ENCODE results near the gene RABGAP1L. TPM values are rescaled to one million over a fixed set of nuclear protein-coding genes. Genes with fewer than 3 reads are reported as not detected.

The RABGAP1L gene
- total RNA-seq, 1 experiment from 2014 or later, result 76.9 TPM

- TF ChIP-seq TEAD1 (CRISPR knock-in tag; IDR thresholded peaks at IDR 0.05) (no peak), NR1H2 (CRISPR knock-in tag; IDR thresholded peaks at IDR 0.05) (no peak)
- TF ChIP-seq, protein P1, sequence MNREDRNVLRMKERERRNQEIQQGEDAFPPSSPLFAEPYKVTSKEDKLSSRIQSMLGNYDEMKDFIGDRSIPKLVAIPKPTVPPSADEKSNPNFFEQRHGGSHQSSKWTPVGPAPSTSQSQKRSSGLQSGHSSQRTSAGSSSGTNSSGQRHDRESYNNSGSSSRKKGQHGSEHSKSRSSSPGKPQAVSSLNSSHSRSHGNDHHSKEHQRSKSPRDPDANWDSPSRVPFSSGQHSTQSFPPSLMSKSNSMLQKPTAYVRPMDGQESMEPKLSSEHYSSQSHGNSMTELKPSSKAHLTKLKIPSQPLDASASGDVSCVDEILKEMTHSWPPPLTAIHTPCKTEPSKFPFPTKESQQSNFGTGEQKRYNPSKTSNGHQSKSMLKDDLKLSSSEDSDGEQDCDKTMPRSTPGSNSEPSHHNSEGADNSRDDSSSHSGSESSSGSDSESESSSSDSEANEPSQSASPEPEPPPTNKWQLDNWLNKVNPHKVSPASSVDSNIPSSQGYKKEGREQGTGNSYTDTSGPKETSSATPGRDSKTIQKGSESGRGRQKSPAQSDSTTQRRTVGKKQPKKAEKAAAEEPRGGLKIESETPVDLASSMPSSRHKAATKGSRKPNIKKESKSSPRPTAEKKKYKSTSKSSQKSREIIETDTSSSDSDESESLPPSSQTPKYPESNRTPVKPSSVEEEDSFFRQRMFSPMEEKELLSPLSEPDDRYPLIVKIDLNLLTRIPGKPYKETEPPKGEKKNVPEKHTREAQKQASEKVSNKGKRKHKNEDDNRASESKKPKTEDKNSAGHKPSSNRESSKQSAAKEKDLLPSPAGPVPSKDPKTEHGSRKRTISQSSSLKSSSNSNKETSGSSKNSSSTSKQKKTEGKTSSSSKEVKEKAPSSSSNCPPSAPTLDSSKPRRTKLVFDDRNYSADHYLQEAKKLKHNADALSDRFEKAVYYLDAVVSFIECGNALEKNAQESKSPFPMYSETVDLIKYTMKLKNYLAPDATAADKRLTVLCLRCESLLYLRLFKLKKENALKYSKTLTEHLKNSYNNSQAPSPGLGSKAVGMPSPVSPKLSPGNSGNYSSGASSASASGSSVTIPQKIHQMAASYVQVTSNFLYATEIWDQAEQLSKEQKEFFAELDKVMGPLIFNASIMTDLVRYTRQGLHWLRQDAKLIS (CRISPR knock-in tag; IDR thresholded peaks at IDR 0.05; ENCODE audit: borderline replicate concordance), result no peak
These were observed 372.4 kb downstream of the RABGAP1L start (continued) for GRCh38 chr1:174531751-174532150.

GRCh38 chr1:174534789-174535188 is 375.5 kb downstream of the RABGAP1L start:
- H3K4me1 Mint-ChIP-seq, result peaks cover 7% of the 10 kb centered on the region
- ATAC-seq, result no peak
- H3K27me3 Mint-ChIP-seq (ENCODE audit: low read depth), result no peaks in the 10 kb centered on the region
- no peak overlapping the region for H3K27ac Mint-ChIP-seq
- no peak overlapping the region for H3K4me3 Mint-ChIP-seq
- POLR2A ChIA-PET, result no interaction called here
- DNase-seq (ENCODE audit: low spot score), result no peak
- H3K36me3 Mint-ChIP-seq, result peaks cover 2% of the 10 kb centered on the region; the same call in 1 of the 2 replicates
- peaks cover 17% of the 10 kb centered on the region for H3K9me3 Mint-ChIP-seq
- TF ChIP-seq, protein P2, sequence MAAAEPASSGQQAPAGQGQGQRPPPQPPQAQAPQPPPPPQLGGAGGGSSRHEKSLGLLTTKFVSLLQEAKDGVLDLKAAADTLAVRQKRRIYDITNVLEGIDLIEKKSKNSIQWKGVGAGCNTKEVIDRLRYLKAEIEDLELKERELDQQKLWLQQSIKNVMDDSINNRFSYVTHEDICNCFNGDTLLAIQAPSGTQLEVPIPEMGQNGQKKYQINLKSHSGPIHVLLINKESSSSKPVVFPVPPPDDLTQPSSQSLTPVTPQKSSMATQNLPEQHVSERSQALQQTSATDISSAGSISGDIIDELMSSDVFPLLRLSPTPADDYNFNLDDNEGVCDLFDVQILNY (CRISPR knock-in tag; IDR thresholded peaks at IDR 0.05), result no peak
- no peak for TF ChIP-seq ZNF671 (CRISPR knock-in tag; IDR thresholded peaks at IDR 0.05)
- TF ChIP-seq ESRRA (CRISPR knock-in tag; IDR thresholded peaks at IDR 0.05; ENCODE audit: borderline replicate concordance), result no peak
- no peak for TF ChIP-seq RORB (CRISPR knock-in tag; IDR thresholded peaks at IDR 0.05)
- TF ChIP-seq SOX15 (CRISPR knock-in tag; IDR thresholded peaks at IDR 0.05), result no peak
- TF ChIP-seq MYBL2 (CRISPR knock-in tag; IDR thresholded peaks at IDR 0.05), result no peak
- no peak for TF ChIP-seq CREB1 (CRISPR knock-in tag; IDR thresholded peaks at IDR 0.05)
- no peak for TF ChIP-seq USF2 (CRISPR knock-in tag; IDR thresholded peaks at IDR 0.05)
- TF ChIP-seq SMAD4 (CRISPR knock-in tag; IDR thresholded peaks at IDR 0.05), result no peak
- no peak for TF ChIP-seq GRHL2 (CRISPR knock-in tag; IDR thresholded peaks at IDR 0.05; ENCODE audit: insufficient replicate concordance, severe bottlenecking)
- no peak for TF ChIP-seq NR3C1 (CRISPR knock-in tag; conservative IDR thresholded peaks at IDR 0.05; ENCODE audit: low read depth)
- TF ChIP-seq ZNF317 (CRISPR knock-in tag; IDR thresholded peaks at IDR 0.05; ENCODE audit: borderline replicate concordance, low read depth), result no peak
- TF ChIP-seq OVOL2 (CRISPR knock-in tag; IDR thresholded peaks at IDR 0.05; ENCODE audit: borderline replicate concordance), result no peak
- TF ChIP-seq FOXP4 (CRISPR knock-in tag; IDR thresholded peaks at IDR 0.05), result no peak
- TF ChIP-seq ATF1 (CRISPR knock-in tag; IDR thresholded peaks at IDR 0.05), result no peak
- no peak for TF ChIP-seq JUN (CRISPR knock-in tag; IDR thresholded peaks at IDR 0.05)
- TF ChIP-seq ELF4 (CRISPR knock-in tag; IDR thresholded peaks at IDR 0.05; ENCODE audit: low read depth), result no peak
- CTCF ChIA-PET, result no interaction called here
